22Rv1 (cell line): ENCODE data around the gene STON2.

Source experiments
- H3K27ac ChIP-seq: fragments of 450-650 bp; 2 replicates; pipeline ENCODE4 v1.5.1; 2017
- CTCF ChIP-seq: fragments of 450-650 bp; IDR thresholded peaks from 2 replicates; pipeline ENCODE4 v1.5.1; 2017; ENCODE audit warnings: mild to moderate bottlenecking
- ZFX ChIP-seq: fragments of 450-650 bp; IDR thresholded peaks from 2 replicates; pipeline ENCODE4 v1.6.1; 2017; ENCODE audit warnings: antibody characterized with exemption, borderline replicate concordance

The STON2 gene

GRCh38 chr14:81401420-81402122, 1.4 kb upstream of the STON2 start:
- TF ChIP-seq ZFX (no peak), CTCF (no peak)
- H3K27ac ChIP-seq = no peak overlapping the region

DNA sequence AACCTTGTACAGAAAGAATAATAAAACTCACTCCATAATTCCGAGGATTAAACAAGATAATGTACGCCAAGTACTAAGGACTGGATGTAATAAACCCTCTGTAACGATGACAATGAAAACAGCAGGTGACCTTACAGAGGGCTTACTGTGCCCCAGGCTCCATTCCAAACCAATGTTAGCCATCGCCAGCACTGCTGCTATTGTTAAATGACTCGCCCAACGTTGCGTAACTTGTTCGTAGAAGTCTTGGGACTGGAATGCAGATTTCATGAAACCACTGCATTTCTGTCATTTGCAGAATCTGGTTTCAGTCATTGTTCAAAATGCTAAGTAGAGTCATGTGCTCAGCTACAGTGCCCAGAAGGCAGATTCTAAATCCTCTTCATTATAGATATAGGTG, 728 bp upstream of the STON2 start:
- peak overlapping the region; percentile 58 for H3K27ac ChIP-seq
- TF ChIP-seq CTCF (no peak), ZFX (no peak)

- H3K27ac ChIP-seq = no peak overlapping the region
- TF ChIP-seq CTCF (no peak), ZFX (no peak)
Observed at GRCh38 chr14:81398196-81398891, 1.8 kb downstream of the STON2 start.

DNA sequence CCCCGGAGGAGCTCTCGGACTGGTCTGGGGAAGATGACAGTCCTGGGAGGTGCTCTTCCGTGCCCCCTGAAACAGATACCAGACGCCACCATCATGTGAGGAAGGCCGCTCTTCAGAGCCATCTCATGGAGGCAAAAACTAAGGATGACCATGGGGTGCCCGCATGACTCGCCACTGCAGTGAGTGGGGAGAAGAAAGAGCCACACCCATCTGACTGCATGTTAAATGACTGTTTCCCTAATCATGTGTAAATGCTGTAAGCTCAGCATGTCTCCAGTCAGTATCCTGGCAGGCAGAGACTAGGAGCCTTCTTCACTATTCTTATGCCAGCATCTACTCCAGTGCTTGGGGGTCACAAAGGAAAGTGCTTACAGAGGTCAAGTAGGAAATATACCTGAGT, 4.0 kb downstream of the STON2 start:
- no peak overlapping the region for H3K27ac ChIP-seq
- no peak for TF ChIP-seq ZFX
- no peak for TF ChIP-seq CTCF

- TF ChIP-seq ZFX (no peak), CTCF (no peak)
- H3K27ac ChIP-seq = no peak overlapping the region
Observed at GRCh38 chr14:81394739-81395138, 5.4 kb downstream of the STON2 start.

DNA sequence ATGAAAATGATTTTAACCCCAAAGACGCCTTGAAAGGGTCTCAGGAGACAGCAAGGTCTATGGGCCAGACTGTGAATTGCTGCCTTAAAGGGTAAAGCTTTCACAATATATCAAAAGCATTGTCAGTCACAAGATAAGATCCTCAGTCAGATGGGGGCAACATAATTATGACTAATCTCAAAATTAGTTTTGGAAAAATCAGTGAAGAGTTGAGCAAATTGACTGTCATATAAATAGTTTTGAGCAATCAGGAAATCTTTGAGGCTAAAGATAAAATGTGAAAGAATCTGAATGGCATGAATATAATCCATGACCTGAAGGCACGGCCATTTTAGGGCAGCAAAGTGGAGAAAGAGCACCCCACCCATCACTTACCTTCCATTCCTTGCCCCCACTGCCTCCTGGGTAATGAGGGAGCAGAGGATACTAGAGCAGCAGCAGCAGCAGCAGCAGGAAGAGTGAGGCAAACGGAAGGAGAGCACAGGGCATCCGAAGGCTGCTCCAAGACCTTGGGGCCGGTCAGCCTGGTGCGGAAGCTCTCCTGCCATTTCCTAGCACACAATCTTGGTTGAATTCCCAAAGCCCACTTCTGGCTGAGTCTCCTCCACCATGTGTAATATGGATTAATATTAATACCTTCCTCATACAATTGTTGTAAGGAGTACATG, 7.0 kb downstream of the STON2 start:
- H3K27ac ChIP-seq = no peak overlapping the region
- TF ChIP-seq ZFX = no peak
- no peak for TF ChIP-seq CTCF

DNA sequence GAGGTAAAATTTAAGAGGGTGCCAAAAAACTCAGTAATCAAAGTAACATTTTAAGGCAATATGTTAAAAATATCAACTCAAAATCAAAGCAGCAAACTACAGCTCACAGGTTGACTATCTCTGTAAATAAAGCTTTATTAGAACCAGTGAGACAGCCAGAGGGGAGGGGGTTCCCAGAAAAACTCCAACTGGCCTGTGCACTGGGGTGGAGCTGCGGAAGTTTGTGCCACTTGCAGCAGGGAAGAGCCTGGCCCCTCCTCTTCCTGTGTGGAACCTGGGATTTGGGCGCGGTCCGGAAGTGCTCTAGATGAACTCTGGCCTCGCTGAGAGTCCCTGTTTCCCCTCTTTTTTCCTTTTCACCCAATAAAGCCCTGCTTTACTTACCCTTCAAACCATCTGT, 8.1 kb downstream of the STON2 start:
- H3K27ac ChIP-seq = no peak overlapping the region
- TF ChIP-seq CTCF (no peak), ZFX (no peak)
